ENCODE results near the gene MAP2K6.

Gene MAP2K6

GRCh38 chr17:69410671-69411070 is 3.8 kb upstream of the MAP2K6 start:
- Histone ChIP-seq H3K36me3 (ENCODE audit: control insufficient read depth, insufficient read depth, low read length) (no peaks in the 10 kb centered on the region), H3K4me3 (ENCODE audit: low read length) (no peak overlapping the region), H3K9ac (ENCODE audit: low read length) (no peak overlapping the region), H3K27me3 (ENCODE audit: control insufficient read depth, insufficient read depth, low read length) (no peaks in the 10 kb centered on the region), H3K4me1 (ENCODE audit: control insufficient read depth, insufficient read depth, low read length) (no peaks in the 10 kb centered on the region), H3K9me3 (ENCODE audit: control insufficient read depth, low read length) (no peaks in the 10 kb centered on the region)

DNA sequence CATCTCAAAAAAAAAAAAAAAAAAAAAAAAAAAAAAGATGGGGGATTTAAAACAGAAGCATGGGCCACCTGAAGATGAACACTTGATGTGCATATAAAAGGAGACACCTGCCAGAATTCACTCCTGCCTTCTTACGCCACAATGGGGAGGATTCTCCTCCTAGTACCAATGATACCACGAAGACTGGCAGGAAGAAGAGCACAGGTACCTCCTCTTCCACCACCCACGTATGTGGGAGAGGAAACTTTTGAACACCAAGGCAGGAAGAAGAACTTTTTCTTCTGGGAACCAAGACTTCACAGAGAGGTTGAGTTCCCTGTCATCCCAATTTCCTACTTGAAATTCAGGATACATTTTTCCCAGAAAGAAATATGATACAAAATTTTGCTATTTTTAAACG is 2.7 kb upstream of the MAP2K6 start:
- Histone ChIP-seq H3K9ac (ENCODE audit: low read length) (no peak overlapping the region), H3K27me3 (ENCODE audit: control insufficient read depth, insufficient read depth, low read length) (no peaks in the 10 kb centered on the region), H3K4me1 (ENCODE audit: control insufficient read depth, insufficient read depth, low read length) (no peaks in the 10 kb centered on the region), H3K36me3 (ENCODE audit: control insufficient read depth, insufficient read depth, low read length) (no peaks in the 10 kb centered on the region), H3K4me3 (ENCODE audit: low read length) (no peak overlapping the region), H3K9me3 (ENCODE audit: control insufficient read depth, low read length) (no peaks in the 10 kb centered on the region)

GRCh38 chr17:69412251-69412671 is 2.2 kb upstream of the MAP2K6 start:
- no peak overlapping the region for H3K4me3 ChIP-seq (ENCODE audit: low read length)
- no peaks in the 10 kb centered on the region for H3K9me3 ChIP-seq (ENCODE audit: control insufficient read depth, low read length)
- H3K36me3 ChIP-seq (ENCODE audit: control insufficient read depth, insufficient read depth, low read length), result no peaks in the 10 kb centered on the region
- H3K27me3 ChIP-seq (ENCODE audit: control insufficient read depth, insufficient read depth, low read length), result no peaks in the 10 kb centered on the region
- H3K4me1 ChIP-seq (ENCODE audit: control insufficient read depth, insufficient read depth, low read length), result no peaks in the 10 kb centered on the region
- no peak overlapping the region for H3K9ac ChIP-seq (ENCODE audit: low read length)

- Histone ChIP-seq H3K4me3 (ENCODE audit: low read length) (peak overlapping the region; percentile 34), H3K36me3 (ENCODE audit: control insufficient read depth, insufficient read depth, low read length) (no peaks in the 10 kb centered on the region), H3K27me3 (ENCODE audit: control insufficient read depth, insufficient read depth, low read length) (no peaks in the 10 kb centered on the region), H3K4me1 (ENCODE audit: control insufficient read depth, insufficient read depth, low read length) (no peaks in the 10 kb centered on the region), H3K9ac (ENCODE audit: low read length) (peak overlapping the region; percentile 22), H3K9me3 (ENCODE audit: control insufficient read depth, low read length) (no peaks in the 10 kb centered on the region)
Measured at GRCh38 chr17:69415431-69415830, 934 bp downstream of the MAP2K6 start.

DNA sequence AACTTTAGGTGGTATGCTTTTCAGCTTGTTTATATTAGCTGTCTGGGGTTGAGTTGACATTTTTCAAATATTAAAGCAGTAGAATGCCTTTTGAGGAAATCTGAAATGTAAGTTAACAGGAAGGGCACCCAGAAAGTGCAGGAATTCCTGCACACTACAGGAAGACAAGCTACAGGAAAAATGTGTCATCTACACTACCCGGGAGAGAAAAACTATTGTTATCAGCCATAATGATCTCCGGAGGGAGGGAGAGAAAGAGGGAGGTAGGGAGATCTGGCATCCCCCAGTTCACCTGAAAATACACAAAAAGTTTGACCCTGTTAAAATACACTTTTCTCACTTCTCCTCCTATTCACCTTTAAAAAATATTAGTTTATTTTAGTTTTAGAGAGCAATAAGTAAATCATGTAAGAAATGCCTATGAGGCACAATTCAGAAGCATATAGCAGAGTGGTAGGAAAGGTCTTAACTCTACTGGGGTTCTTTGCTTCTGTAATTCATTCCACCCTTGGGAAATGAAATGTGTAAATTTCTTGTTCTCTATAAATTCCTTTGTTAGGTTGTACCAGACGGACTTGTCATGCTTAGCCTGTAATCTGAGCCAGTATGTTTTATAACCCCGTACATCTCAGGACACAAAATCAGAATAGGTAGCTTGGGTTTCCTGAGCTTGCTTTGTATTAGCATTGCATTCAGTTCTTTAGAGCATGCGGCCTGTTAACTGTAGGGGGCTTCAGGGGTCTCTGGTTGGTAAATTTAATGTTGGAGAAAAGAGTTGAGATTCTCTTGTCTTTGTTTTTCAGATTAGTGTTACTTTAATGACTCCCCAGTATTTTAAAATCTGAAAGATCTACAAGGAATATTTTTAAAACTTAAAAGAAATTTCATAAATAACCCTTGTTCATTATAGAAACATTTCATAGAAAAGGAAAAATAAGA is 3.3 kb downstream of the MAP2K6 start:
- H3K27me3 ChIP-seq (ENCODE audit: control insufficient read depth, insufficient read depth, low read length), result no peaks in the 10 kb centered on the region
- H3K4me1 ChIP-seq (ENCODE audit: control insufficient read depth, insufficient read depth, low read length), result no peaks in the 10 kb centered on the region
- no peaks in the 10 kb centered on the region for H3K36me3 ChIP-seq (ENCODE audit: control insufficient read depth, insufficient read depth, low read length)
- H3K4me3 ChIP-seq (ENCODE audit: low read length), result no peak overlapping the region
- no peak overlapping the region for H3K9ac ChIP-seq (ENCODE audit: low read length)
- no peaks in the 10 kb centered on the region for H3K9me3 ChIP-seq (ENCODE audit: control insufficient read depth, low read length)

GRCh38 chr17:69418535-69418934 is 4.0 kb downstream of the MAP2K6 start:
- Histone ChIP-seq H3K9ac (ENCODE audit: low read length) (no peak overlapping the region), H3K4me1 (ENCODE audit: control insufficient read depth, insufficient read depth, low read length) (no peaks in the 10 kb centered on the region), H3K27me3 (ENCODE audit: control insufficient read depth, insufficient read depth, low read length) (no peaks in the 10 kb centered on the region), H3K36me3 (ENCODE audit: control insufficient read depth, insufficient read depth, low read length) (no peaks in the 10 kb centered on the region), H3K9me3 (ENCODE audit: control insufficient read depth, low read length) (no peaks in the 10 kb centered on the region), H3K4me3 (ENCODE audit: low read length) (no peak overlapping the region)

GRCh38 chr17:69423450-69423849 is 9.0 kb downstream of the MAP2K6 start:
- Histone ChIP-seq H3K9me3 (ENCODE audit: control insufficient read depth, low read length) (no peaks in the 10 kb centered on the region), H3K4me3 (ENCODE audit: low read length) (no peak overlapping the region), H3K4me1 (ENCODE audit: control insufficient read depth, insufficient read depth, low read length) (peaks cover 6% of the 10 kb centered on the region), H3K9ac (ENCODE audit: low read length) (no peak overlapping the region), H3K36me3 (ENCODE audit: control insufficient read depth, insufficient read depth, low read length) (no peaks in the 10 kb centered on the region), H3K27me3 (ENCODE audit: control insufficient read depth, insufficient read depth, low read length) (no peaks in the 10 kb centered on the region)

DNA sequence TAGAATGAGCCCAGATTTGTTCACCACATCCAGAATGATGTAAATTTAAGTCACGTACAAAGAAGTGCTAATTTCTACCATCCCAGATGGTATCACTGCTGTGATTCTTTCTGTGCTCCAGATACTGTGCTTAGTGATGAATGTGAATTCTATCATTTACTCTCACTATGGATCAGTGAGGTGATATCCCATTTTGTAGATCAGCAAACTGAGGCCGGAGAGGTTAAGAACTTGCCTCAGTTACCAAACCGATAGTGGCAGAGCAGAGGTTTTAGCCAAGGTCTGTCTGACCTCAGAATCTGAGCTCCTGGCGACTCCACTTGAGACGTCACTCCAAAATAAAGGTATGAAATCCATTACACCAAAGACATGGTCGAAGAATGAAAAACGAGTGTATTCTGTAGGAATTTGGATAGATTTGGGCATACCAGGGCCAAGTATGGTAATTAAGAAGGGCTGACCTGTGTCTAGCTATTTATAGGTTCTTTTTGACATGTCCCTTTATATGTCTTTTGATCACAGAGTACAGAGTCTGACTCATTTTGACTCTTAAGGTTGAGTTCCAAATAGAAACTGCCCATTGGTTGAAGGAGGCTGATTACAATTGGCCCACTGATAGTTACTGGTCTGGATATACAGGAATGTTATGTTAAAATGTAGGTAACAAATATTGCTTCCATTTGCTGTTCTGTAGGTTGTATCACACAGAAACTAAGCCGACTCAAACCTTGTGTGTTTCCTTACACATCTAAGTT is 10.0 kb downstream of the MAP2K6 start:
- Histone ChIP-seq H3K36me3 (ENCODE audit: control insufficient read depth, insufficient read depth, low read length) (no peaks in the 10 kb centered on the region), H3K9me3 (ENCODE audit: control insufficient read depth, low read length) (no peaks in the 10 kb centered on the region), H3K27me3 (ENCODE audit: control insufficient read depth, insufficient read depth, low read length) (no peaks in the 10 kb centered on the region), H3K4me1 (ENCODE audit: control insufficient read depth, insufficient read depth, low read length) (peaks cover 6% of the 10 kb centered on the region), H3K9ac (ENCODE audit: low read length) (no peak overlapping the region), H3K4me3 (ENCODE audit: low read length) (no peak overlapping the region)

GRCh38 chr17:69425978-69426377 is 11.5 kb downstream of the MAP2K6 start:
- Histone ChIP-seq H3K27me3 (ENCODE audit: control insufficient read depth, insufficient read depth, low read length) (no peaks in the 10 kb centered on the region), H3K4me1 (ENCODE audit: control insufficient read depth, insufficient read depth, low read length) (peaks cover 6% of the 10 kb centered on the region), H3K9me3 (ENCODE audit: control insufficient read depth, low read length) (no peaks in the 10 kb centered on the region), H3K4me3 (ENCODE audit: low read length) (no peak overlapping the region), H3K36me3 (ENCODE audit: control insufficient read depth, insufficient read depth, low read length) (no peaks in the 10 kb centered on the region), H3K9ac (ENCODE audit: low read length) (no peak overlapping the region)

DNA sequence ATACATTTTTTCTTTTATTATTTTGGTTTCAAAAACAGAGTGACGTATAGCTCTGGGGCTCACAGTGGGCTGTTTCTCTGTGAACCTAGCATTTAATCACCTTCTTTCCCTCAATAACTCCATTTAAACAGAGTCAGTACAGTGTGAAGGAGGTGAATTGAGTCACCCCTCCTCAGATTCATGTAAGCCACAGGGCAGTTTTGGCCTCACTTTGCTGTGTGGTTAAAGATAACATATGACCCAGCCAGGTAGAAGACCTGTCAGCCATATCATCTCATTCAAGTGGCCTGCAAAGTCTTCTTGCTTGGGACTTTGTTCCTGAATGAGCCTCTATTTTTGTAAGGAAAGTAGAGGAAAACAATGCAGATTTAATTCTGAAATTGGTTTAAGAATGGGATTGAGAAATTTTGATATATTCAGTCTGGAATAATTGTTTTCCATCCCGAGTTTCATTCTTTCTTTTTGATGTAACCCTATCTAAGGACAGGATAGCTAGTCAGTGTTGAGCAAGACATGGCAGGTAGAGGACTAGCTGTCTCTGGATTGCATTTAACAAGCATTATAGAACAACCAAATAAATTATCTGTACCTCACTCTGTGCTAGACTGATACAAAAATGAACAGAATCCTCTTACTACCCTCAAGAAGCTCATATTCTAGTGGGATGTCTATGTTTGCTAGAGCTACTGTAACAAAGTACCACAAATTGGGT is 13.1 kb downstream of the MAP2K6 start:
- H3K9ac ChIP-seq (ENCODE audit: low read length), result no peak overlapping the region
- no peaks in the 10 kb centered on the region for H3K27me3 ChIP-seq (ENCODE audit: control insufficient read depth, insufficient read depth, low read length)
- no peaks in the 10 kb centered on the region for H3K36me3 ChIP-seq (ENCODE audit: control insufficient read depth, insufficient read depth, low read length)
- no peak overlapping the region for H3K4me3 ChIP-seq (ENCODE audit: low read length)
- H3K4me1 ChIP-seq (ENCODE audit: control insufficient read depth, insufficient read depth, low read length), result peaks cover 6% of the 10 kb centered on the region
- H3K9me3 ChIP-seq (ENCODE audit: control insufficient read depth, low read length), result no peaks in the 10 kb centered on the region

DNA sequence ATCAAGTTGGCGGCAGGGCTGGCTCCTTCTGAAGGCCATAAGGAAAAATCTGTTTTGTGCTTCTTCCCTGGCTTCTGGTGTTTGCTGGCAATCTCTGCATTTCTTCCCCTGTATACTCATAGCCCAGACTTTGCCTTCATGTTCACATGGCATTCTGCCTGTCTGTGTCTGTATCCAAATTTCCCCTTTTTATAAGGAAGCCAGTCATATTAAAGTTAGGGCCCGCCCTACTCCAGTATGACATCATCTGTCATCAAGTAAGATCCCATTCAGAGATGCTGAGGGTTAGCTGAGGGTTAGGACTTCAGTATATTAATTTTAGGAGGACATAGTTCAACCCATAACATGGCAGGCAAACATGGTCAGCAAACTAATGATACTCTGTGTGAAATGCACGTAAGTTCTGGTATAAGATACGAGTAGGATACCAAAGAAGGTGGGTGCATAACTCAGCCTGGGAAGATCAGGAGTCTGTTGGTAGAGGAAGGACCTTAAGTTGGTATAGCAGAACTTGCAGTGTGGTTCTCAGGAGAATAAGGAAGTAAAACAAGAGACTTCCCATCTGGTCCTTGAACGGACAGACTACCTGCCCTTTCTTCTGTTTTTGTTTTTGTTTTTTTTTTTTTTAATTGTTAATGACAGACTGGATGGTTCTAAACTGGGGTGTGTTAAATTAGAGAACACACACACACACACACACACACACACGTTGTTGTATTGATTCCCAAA is 13.9 kb downstream of the MAP2K6 start:
- Histone ChIP-seq H3K27me3 (ENCODE audit: control insufficient read depth, insufficient read depth, low read length) (no peaks in the 10 kb centered on the region), H3K9ac (ENCODE audit: low read length) (no peak overlapping the region), H3K9me3 (ENCODE audit: control insufficient read depth, low read length) (no peaks in the 10 kb centered on the region), H3K4me3 (ENCODE audit: low read length) (no peak overlapping the region), H3K4me1 (ENCODE audit: control insufficient read depth, insufficient read depth, low read length) (peaks cover 6% of the 10 kb centered on the region), H3K36me3 (ENCODE audit: control insufficient read depth, insufficient read depth, low read length) (no peaks in the 10 kb centered on the region)

All from mucosa of stomach (tissue), 1 donor.